Panc1 (cell line): Measurements from ENCODE around the gene WDR88. TPM values are rescaled to one million over a fixed set of nuclear protein-coding genes. Genes with fewer than 3 reads are reported as not detected.

Experiments used
- ATAC-seq: fragments of 200-7000 bp; cut with Tn5 transposase; 2 replicates; pipeline ENCODE4 v1.9.1; 2020; ENCODE audit warnings: mild to moderate bottlenecking, moderate library complexity
- BruUV-seq: library from RNA; stranded (reverse); fragments of 400-500 nt; replicated peaks from 2 replicates; lab custom pipeline; 2021; lab: Mats Ljungman, UMichigan
- CTCF ChIA-PET: fragments of 300-600 bp; sonication (Branson Sonifier 250); formaldehyde crosslinking; loops from one replicate; lab custom pipeline; 2022; ENCODE audit warnings: antibody characterized with exemption; lab: Charles Lee
- POLR2A ChIA-PET: fragments of 300-600 bp; sonication (Branson Sonifier 250); formaldehyde crosslinking; loops from one replicate; lab custom pipeline; 2022; ENCODE audit warnings: antibody characterized with exemption; lab: Charles Lee
- DNase-seq: peaks from one replicate; pipeline ENCODE4 v3.0.0-alpha.2; 2010; ENCODE audit warnings: low read depth, low spot score
- H3K27ac ChIP-seq: 2 replicates; pipeline ENCODE4 v1.5.1; 2011; ENCODE audit warnings: mild to moderate bottlenecking, low read length, inconsistent platforms
- H3K27me3 ChIP-seq: fragments of 200-500 bp; sonication (Bioruptor generic); 2 replicates; pipeline ENCODE4 v1.6.0; 2014; ENCODE audit warnings: low read length, inconsistent platforms; ENCODE audit not compliant: control insufficient read depth, insufficient read depth
- H3K36me3 ChIP-seq: fragments of 200-500 bp; sonication (Bioruptor generic); 2 replicates; pipeline ENCODE4 v1.5.1; 2014; ENCODE audit warnings: inconsistent platforms, mild to moderate bottlenecking, low read length, moderate library complexity; ENCODE audit not compliant: control insufficient read depth, insufficient read depth
- H3K4me1 ChIP-seq: 2 replicates; pipeline ENCODE4 v1.5.1; 2011; ENCODE audit warnings: inconsistent platforms, mild to moderate bottlenecking, low read length, moderate library complexity; ENCODE audit not compliant: control insufficient read depth, insufficient read depth
- H3K4me3 ChIP-seq, 2 experiments: 2 replicates each; pipeline ENCODE4 v1.5.1; 2011 to 2012; ENCODE audit warnings: low read depth in 2 of 2, low read length in 2 of 2, mild to moderate bottlenecking in 2 of 2, inconsistent platforms in 1 of 2, moderate library complexity in 1 of 2
- H3K9me3 ChIP-seq: fragments of 200-500 bp; sonication (Bioruptor generic); 2 replicates; pipeline ENCODE4 v1.5.1; 2014; ENCODE audit warnings: low read depth, mild to moderate bottlenecking, inconsistent platforms, low read length, moderate library complexity; ENCODE audit not compliant: control insufficient read depth, insufficient read depth
- POLR2AphosphoS5 ChIP-seq: IDR thresholded peaks from 2 replicates; pipeline ENCODE4 v1.6.1; 2012; ENCODE audit warnings: mild to moderate bottlenecking, low read depth, low read length, moderate library complexity
- REST ChIP-seq, 2 experiments: IDR thresholded peaks; 2 replicates each; pipeline ENCODE4 v1.6.1; 2011 to 2012; ENCODE audit warnings: low read depth in 2 of 2, control low read depth in 1 of 2, low read length in 1 of 2, mild to moderate bottlenecking in 1 of 2, moderate library complexity in 1 of 2; ENCODE audit not compliant: insufficient read depth in 1 of 2
- SIN3A ChIP-seq: IDR thresholded peaks from 2 replicates; pipeline ENCODE4 v1.6.1; 2012; ENCODE audit warnings: low read depth, mild to moderate bottlenecking, low read length, moderate library complexity, borderline replicate concordance; ENCODE audit not compliant: insufficient read depth
- TCF7L2 ChIP-seq: IDR thresholded peaks from 2 replicates; pipeline ENCODE4 v1.6.1; 2011; ENCODE audit warnings: mild to moderate bottlenecking, low read depth, low read length, inconsistent platforms
- in situ Hi-C: cut with HindIII; loops from 2 replicates; pipeline ENCODE4 v1.10.0; 2016; ENCODE audit warnings: low sequenced_read_pairs, low pct_unique_long_range_greater_than_20kb
- intact Hi-C: fragments of 100-400 bp; cut with micrococcal nuclease; formaldehyde crosslinking; loops from one replicate; pipeline ENCODE4 v1.10.0; 2022; ENCODE audit not compliant: unreplicated experiment
- total RNA-seq: library from RNA; stranded (reverse); gene quantifications from one replicate; pipeline ENCODE4 v1.2.1, GENCODE V29; 2021; ENCODE audit not compliant: unreplicated experiment
- TF ChIP-seq, protein P1 (sequence below): fragments of 450-650 bp; IDR thresholded peaks from 2 replicates; pipeline ENCODE4 v1.5.1; 2017; ENCODE audit warnings: mild to moderate bottlenecking

The WDR88 gene
- total RNA-seq, 1 experiment from 2014 or later, result 0.31 TPM

- CTCF ChIA-PET, result no interaction called here
- BruUV-seq, result no TSS peak
- no peaks in the 10 kb centered on the region for H3K27me3 ChIP-seq
- no peak overlapping the region for H3K4me3 ChIP-seq
- no peak for ATAC-seq
- no peaks in the 10 kb centered on the region for H3K4me1 ChIP-seq
- DNase-seq, result no peak
- in situ Hi-C loops, result no loop called here
- POLR2A ChIA-PET, result no interaction called here
- H3K27ac ChIP-seq, result no peak overlapping the region
- H3K36me3 ChIP-seq, result no peaks in the 10 kb centered on the region
- H3K9me3 ChIP-seq, result no peaks in the 10 kb centered on the region
- intact Hi-C loops, result no loop called here
- TF ChIP-seq POLR2AphosphoS5 (no peak), REST (IDR thresholded peaks at IDR 0.05; ENCODE audit: insufficient read depth in 1 of 2, low read depth in 2 of 2, low read length in 1 of 2) (no peak), TCF7L2 (no peak), SIN3A (no peak)
- TF ChIP-seq, protein P1, sequence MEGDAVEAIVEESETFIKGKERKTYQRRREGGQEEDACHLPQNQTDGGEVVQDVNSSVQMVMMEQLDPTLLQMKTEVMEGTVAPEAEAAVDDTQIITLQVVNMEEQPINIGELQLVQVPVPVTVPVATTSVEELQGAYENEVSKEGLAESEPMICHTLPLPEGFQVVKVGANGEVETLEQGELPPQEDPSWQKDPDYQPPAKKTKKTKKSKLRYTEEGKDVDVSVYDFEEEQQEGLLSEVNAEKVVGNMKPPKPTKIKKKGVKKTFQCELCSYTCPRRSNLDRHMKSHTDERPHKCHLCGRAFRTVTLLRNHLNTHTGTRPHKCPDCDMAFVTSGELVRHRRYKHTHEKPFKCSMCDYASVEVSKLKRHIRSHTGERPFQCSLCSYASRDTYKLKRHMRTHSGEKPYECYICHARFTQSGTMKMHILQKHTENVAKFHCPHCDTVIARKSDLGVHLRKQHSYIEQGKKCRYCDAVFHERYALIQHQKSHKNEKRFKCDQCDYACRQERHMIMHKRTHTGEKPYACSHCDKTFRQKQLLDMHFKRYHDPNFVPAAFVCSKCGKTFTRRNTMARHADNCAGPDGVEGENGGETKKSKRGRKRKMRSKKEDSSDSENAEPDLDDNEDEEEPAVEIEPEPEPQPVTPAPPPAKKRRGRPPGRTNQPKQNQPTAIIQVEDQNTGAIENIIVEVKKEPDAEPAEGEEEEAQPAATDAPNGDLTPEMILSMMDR, result no peak
These were observed 73.2 kb downstream of the WDR88 start for GRCh38 chr19:33205110-33205509.

GRCh38 chr19:33205531-33206260 is 73.8 kb downstream of the WDR88 start:
- ChIA-PET CTCF (no interaction called here), POLR2A (no interaction called here)
- ATAC-seq (no peak), DNase-seq (no peak)
- H3K27ac ChIP-seq, result no peak overlapping the region
- H3K4me3 ChIP-seq, result no peak overlapping the region
- TF ChIP-seq REST (IDR thresholded peaks at IDR 0.05; ENCODE audit: insufficient read depth in 1 of 2, low read depth in 2 of 2, low read length in 1 of 2) (no peak), SIN3A (no peak), TCF7L2 (no peak), POLR2AphosphoS5 (no peak)
- TF ChIP-seq, protein P1, result no peak
- in situ Hi-C loops, result no loop called here
- H3K36me3 ChIP-seq, result no peaks in the 10 kb centered on the region
- no peaks in the 10 kb centered on the region for H3K4me1 ChIP-seq
- H3K27me3 ChIP-seq, result no peaks in the 10 kb centered on the region
- intact Hi-C loops, result no loop called here
- H3K9me3 ChIP-seq, result no peaks in the 10 kb centered on the region
- no TSS peak for BruUV-seq
